Measurements from ENCODE around the gene UVRAG. TPM values are rescaled to one million over a fixed set of nuclear protein-coding genes. Genes with fewer than 3 reads are reported as not detected.

Gene UVRAG
- total RNA-seq, 1 donor from 2014 or later, result 103 TPM

- peak overlapping the region; percentile 76 for H3K27ac Mint-ChIP-seq
- CTCF ChIA-PET, result interaction anchor here (1.0 to 1.8 kb wide), 3 partner anchors 29 to 93 kb away, joined by 3 to 8 read pairs (median 3); no protein-coding TSS in a partner anchor
- H3K4me3 Mint-ChIP-seq, result peak overlapping the region; percentile 1
- intact Hi-C loops (cut with micrococcal nuclease), result loop anchor here (1.0 to 2.0 kb wide), 5 partner anchors 42 to 100 kb away; partner anchors contain the start of gene UVRAG
- TF ChIP-seq, protein P1, sequence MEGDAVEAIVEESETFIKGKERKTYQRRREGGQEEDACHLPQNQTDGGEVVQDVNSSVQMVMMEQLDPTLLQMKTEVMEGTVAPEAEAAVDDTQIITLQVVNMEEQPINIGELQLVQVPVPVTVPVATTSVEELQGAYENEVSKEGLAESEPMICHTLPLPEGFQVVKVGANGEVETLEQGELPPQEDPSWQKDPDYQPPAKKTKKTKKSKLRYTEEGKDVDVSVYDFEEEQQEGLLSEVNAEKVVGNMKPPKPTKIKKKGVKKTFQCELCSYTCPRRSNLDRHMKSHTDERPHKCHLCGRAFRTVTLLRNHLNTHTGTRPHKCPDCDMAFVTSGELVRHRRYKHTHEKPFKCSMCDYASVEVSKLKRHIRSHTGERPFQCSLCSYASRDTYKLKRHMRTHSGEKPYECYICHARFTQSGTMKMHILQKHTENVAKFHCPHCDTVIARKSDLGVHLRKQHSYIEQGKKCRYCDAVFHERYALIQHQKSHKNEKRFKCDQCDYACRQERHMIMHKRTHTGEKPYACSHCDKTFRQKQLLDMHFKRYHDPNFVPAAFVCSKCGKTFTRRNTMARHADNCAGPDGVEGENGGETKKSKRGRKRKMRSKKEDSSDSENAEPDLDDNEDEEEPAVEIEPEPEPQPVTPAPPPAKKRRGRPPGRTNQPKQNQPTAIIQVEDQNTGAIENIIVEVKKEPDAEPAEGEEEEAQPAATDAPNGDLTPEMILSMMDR (IDR thresholded peaks at IDR 0.05), result no peak
- H3K36me3 Mint-ChIP-seq (ENCODE audit: low read depth), result peaks cover 3% of the 10 kb centered on the region
- H3K4me1 Mint-ChIP-seq, result peaks cover 80% of the 10 kb centered on the region
- ATAC-seq (ENCODE audit: low read depth) (peak; percentile 80), DNase-seq (peak; percentile 42)
- POLR2A ChIA-PET, result interaction anchor here (0.6 to 1.8 kb wide), 11 partner anchors 8 to 120 kb away, joined by 3 to 6 read pairs (median 5); no protein-coding TSS in a partner anchor
- no peaks in the 10 kb centered on the region for H3K27me3 Mint-ChIP-seq
- no peaks in the 10 kb centered on the region for H3K9me3 Mint-ChIP-seq
Observed at GRCh38 chr11:75773595-75774353, 41.2 kb upstream of the UVRAG start.

GRCh38 chr11:75775056-75775455 lies 40.0 kb upstream of the UVRAG start:
- intact Hi-C loops (cut with micrococcal nuclease), result no loop called here
- POLR2A ChIA-PET, result interaction anchor here (0.7 kb wide), 1 partner anchor 432 kb away, joined by 3 read pairs; no protein-coding TSS in a partner anchor
- CTCF ChIA-PET, result interaction anchor here (0.9 kb wide), 1 partner anchor 28 kb away, joined by 4 read pairs; no protein-coding TSS in a partner anchor

GRCh38 chr11:75776546-75776945 lies 38.5 kb upstream of the UVRAG start:
- Mint-ChIP-seq H3K36me3 (ENCODE audit: low read depth) (peaks cover 3% of the 10 kb centered on the region), H3K4me1 (peaks cover 66% of the 10 kb centered on the region), H3K27ac (no peak overlapping the region), H3K27me3 (no peaks in the 10 kb centered on the region), H3K4me3 (no peak overlapping the region), H3K9me3 (no peaks in the 10 kb centered on the region)
- ATAC-seq (ENCODE audit: low read depth) (no peak), DNase-seq (no peak)
- TF ChIP-seq, protein P1 (IDR thresholded peaks at IDR 0.05), result no peak
- intact Hi-C loops (cut with micrococcal nuclease), result no loop called here
- ChIA-PET CTCF (no interaction called here), POLR2A (no interaction called here)

More at GRCh38 chr11:75775056-75775455, 40.0 kb upstream of the UVRAG start:
- Mint-ChIP-seq H3K9me3 (no peaks in the 10 kb centered on the region), H3K27me3 (no peaks in the 10 kb centered on the region), H3K4me1 (peaks cover 75% of the 10 kb centered on the region), H3K27ac (no peak overlapping the region), H3K36me3 (ENCODE audit: low read depth) (peaks cover 3% of the 10 kb centered on the region), H3K4me3 (no peak overlapping the region)
- DNase-seq (no peak), ATAC-seq (ENCODE audit: low read depth) (no peak)
- TF ChIP-seq, protein P1 (IDR thresholded peaks at IDR 0.05), result no peak

DNA sequence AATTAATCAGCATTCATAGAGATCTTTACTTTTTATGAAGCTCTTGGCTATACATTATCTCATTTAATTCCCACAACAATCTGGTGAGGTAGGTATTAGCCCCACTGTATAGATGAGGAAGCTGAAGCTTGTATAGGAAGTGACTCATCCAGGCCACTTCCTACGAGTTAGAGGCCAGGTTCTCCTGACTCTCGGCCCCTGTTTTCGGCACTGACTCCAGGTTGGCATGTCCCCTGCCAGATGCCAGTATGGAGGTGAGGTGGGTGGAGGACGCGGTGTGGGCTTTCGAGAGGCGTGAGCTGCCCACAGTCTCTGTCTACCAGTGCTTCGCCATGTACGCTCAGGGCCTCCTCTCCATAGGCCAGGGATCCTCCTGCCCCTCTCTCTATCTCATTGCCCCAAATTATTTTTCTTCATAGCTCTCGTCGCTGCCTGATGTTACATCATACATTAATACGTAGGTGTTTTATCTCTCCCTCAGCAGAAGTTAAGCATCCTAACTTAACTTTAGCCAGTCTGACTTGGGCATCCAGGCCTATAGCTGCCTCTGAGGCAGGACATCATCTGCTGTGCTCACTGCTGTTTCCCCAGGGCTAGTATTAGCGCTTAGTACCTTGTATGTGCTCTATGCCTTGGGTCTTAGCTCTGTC lies 37.4 kb upstream of the UVRAG start:
- Mint-ChIP-seq H3K4me1 (peaks cover 55% of the 10 kb centered on the region), H3K27ac (no peak overlapping the region), H3K4me3 (no peak overlapping the region), H3K36me3 (ENCODE audit: low read depth) (peaks cover 3% of the 10 kb centered on the region), H3K9me3 (no peaks in the 10 kb centered on the region), H3K27me3 (no peaks in the 10 kb centered on the region)
- ATAC-seq (ENCODE audit: low read depth), result no peak
- CTCF ChIA-PET, result no interaction called here
- DNase-seq, result no peak
- intact Hi-C loops (cut with micrococcal nuclease), result no loop called here
- POLR2A ChIA-PET, result interaction anchor here (1.2 kb wide), 1 partner anchor 9 kb away, joined by 3 read pairs; the partner anchor contains the start of gene DGAT2
- TF ChIP-seq, protein P1 (IDR thresholded peaks at IDR 0.05), result no peak

GRCh38 chr11:75778962-75779361 lies 36.0 kb upstream of the UVRAG start:
- DNase-seq, result no peak
- H3K27me3 Mint-ChIP-seq, result no peaks in the 10 kb centered on the region
- TF ChIP-seq, protein P1 (IDR thresholded peaks at IDR 0.05), result no peak
- H3K27ac Mint-ChIP-seq, result no peak overlapping the region
- peaks cover 42% of the 10 kb centered on the region for H3K4me1 Mint-ChIP-seq
- H3K36me3 Mint-ChIP-seq (ENCODE audit: low read depth), result peaks cover 3% of the 10 kb centered on the region
- CTCF ChIA-PET, result no interaction called here
- ATAC-seq (ENCODE audit: low read depth), result no peak
- intact Hi-C loops (cut with micrococcal nuclease), result no loop called here
- POLR2A ChIA-PET, result interaction anchor here (1.2 kb wide), 1 partner anchor 104 kb away, joined by 13 read pairs; no protein-coding TSS in a partner anchor
- no peaks in the 10 kb centered on the region for H3K9me3 Mint-ChIP-seq
- H3K4me3 Mint-ChIP-seq, result no peak overlapping the region
